HG03432 (cell line): Measurements from ENCODE around the gene MYO1D.

Experiments
- ATAC-seq: cut with Tn5 transposase; IDR thresholded peaks from one replicate; pipeline ENCODE4 v1.9.1; 2021; ENCODE audit warnings: mild to moderate bottlenecking, moderate library complexity; ENCODE audit not compliant: unreplicated experiment

The MYO1D gene

DNA sequence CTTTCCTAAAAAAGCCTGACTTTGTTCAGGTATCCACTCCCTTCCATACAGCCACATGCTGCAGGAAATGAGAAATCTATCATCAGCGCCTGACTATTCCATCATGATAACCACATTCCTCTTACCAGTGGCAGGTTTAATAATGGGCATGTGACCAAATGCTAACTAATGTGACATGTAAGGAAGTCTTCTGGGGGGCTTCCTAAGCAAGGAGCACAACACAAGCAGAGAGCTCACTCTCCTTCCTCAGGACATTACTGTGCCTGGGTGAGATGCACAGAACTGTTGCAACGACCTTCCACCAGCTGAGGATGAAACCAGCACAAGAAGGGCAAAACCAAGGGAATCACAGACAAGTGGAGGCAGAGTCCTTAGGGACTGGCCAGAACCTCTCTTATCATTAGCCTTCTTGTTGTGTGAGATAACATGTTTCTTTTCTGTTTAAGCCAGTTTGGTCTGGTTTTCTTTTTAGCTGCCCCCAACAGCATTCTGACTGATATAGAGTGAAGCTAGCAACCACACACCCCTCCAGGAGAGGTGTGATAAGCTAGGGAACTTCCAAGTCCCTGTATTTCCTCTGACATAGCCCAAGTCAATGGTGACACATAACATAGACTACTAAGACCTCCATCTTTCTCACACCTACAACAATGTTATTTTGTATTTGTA, 16.9 kb downstream of the MYO1D start:
- ATAC-seq = no peak

DNA sequence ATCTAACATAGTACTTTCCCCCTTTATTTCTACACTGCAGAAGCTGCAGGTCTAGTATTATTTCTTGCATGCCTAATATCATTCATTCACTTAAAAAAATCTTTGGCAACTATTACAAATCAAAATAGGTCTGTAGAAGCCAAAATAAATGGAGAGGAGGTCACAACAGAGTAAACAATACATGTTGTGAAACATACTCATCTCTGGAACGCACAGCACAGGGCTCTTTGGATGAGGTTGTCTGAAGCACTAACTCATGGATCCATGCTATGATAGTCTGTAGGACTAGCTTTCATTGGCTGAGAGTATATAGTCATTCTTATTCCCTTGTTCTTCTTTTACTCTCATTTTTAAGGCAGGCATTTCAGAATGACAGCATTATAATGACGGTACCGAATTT, 21.3 kb downstream of the MYO1D start:
- no peak for ATAC-seq

DNA sequence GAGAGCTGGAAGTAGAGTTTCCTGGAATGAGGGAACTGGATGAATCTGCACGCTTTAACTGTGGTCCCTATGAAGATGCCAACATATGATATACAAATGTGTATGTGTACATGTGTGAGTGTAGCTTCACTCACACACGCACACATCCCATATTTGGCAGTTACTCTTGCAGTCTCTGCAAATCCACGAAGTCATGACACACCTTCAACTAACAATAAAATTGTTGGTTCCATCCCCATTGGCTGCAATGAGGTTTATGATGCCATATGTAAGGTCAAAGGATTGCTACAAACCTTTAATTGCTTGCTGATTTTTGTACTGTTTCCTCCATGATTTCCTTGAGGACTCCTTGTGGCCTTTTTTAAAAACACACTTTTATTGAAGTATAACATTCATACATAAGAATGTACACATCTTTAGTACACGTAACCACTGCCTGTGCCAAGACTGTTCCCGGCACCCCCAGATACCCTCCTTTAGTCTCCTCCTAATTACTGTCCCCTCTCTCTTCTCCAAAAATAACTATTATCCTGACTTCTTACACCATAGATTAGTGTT, 22.0 kb downstream of the MYO1D start:
- ATAC-seq = no peak

DNA sequence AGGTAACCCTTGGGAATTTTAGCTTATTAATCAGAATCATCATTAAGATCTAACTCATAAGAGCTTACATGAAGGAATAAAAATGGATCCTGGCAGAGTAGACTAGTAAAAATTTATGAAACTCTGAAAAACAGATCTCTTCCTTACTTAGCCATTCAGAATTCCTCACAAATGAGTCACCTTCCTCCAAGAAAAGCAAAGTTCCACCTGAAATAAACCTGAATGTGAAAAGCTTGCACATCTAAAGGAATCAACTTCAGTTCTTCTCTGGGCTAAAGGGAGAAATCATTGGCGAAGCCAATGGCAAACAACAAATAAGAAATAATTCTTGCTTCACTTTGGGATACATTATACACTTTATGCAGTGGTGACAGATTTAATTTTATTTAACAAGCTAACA, 22.7 kb downstream of the MYO1D start:
- no peak for ATAC-seq

DNA sequence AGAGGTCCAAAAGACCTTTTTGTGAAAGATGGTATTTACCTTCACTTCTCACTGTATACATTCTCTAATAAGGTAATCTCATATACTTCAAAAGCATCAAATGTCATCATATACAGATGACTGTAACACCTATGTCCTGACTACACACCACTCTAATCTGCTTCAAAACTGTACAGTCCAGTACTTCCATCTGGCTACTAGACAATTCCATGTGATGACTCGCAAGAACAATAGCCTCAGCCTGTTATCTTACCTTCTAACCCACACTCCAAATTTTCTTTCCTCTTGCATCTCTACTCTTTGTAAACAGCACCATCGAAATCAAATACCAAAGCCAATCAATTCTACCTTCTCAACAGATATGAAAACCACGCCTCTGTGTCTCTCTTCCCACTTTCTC, 24.1 kb downstream of the MYO1D start:
- no peak for ATAC-seq

DNA sequence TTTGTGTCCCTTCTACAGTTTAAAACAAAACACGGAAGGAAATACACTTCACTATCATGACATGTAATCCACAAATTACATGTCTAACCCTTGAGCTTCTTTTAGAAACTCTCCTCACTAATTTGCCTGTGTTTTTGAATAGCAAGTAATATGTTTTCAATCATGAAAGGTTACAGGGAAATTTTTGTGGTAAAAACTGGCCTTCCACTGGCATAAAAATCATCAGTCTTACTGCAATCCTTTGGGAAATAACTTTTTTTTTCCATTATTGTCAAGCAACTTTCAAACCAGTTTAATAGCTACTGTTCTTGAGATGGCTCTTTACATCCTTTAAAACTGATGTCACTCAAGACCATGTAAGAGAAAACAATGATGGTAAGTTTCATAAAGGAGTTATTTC, 27.0 kb downstream of the MYO1D start:
- ATAC-seq = no peak

DNA sequence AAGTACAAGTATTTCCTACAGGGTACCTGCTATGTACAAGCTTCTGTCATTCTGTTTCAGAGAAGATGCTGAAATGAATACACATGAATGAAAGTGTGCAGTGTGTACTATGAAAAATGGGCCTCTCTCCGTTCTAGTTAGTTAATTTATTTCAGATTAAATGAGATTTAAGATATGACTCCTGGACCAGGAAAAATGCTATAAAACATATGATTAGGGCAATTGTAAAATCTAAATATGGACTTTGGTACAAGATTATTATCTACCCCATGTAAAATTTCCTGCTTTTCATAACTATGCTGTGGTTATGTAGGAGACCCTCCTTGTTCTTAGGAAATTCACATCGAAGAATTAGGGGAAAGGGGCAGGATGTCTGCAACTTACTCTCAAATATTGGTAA, 28.9 kb downstream of the MYO1D start:
- no peak for ATAC-seq

DNA sequence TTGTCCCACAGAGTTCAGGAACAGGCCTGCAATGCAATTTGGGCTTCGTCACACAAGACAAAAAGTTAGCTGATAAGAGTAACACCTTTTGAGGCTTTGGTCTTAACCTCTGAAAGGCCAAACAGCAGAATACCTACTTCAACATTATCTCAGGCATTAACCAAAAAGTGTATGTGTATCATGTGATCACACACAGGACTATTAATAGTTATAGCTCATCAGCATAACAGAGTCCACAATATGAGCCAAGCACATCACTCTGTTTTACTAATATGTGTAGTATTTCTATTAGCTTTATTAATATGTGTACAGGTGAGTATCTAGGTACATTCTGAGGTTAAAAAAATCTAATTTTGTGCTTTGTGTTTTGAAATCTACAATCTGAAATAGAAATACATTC, 30.8 kb downstream of the MYO1D start:
- ATAC-seq = no peak

DNA sequence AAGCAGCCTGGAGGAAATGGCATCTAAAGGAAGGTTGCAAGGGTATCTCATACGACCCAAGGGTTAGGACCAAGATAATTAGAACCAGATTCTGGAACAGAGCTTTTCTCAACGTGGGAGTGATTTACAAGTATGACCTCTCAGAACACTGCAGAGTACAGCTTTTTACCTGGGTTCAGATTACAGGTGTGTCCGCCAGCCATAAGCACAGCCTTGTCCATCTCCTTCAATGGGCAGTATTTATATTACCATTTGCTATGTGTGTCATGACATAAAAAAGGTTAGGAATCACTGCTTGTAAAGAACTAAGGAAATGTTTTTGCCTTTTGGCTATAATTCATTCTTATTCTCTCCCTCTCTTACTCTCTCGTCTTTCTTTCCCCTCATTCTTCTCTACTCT, 36.7 kb downstream of the MYO1D start:
- no peak for ATAC-seq

DNA sequence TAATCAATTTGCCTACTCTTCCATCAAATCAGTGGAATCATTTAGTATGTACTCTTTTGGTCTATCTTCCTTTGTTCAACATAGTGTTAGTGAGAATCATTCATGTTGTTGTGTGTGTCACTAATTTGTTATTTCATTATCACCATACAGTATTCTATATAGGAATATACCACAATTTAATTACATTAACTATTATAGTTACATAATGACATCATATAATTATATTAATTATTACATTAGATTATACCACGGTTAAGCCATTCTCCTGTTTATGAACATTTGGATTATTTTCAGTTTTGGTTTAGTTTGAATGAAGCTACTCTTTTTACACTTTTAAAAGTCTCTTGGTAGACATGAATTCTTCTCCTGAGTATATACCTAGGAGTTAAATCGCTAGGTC, 40.4 kb downstream of the MYO1D start:
- no peak for ATAC-seq

DNA sequence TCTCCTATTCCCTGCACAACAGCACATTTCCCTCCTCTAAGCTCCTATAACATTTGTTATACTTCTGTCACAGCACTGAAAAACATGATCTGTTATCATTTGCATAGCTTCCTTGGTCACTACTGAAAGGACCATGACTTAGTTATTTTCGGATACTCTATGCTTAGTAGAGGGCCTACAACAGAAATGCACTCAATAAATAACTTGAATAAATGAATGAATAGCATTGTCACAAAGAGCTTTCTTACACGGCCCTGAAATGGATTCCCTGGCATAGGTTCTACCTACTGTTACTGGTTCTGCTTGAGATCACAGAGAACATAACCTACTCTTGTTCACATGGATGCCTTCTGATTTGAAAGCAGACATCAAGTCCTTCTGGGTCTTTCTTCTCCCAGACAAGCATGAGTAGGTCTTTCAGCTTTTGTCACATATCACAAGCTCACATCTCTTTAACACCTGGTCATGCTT, 41.6 kb downstream of the MYO1D start:
- peak; percentile 71 for ATAC-seq

DNA sequence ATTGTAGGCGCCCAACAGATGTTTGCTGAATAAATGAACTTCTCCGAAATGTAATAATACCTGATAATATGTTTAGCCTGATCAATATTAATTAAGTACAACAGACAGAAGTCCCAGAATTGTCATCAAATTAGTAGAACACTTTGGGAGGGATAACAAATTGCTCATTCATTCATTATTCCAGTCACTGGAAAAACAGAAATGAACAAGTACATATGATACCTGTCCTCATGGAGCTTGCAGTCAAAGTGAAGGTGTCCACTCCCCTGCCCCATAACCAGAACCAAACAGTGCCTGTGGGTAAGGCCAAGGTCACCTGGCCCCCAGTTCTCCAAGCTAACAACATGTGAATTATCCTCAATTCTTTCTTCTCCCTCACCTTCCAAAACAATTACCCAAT, 42.8 kb downstream of the MYO1D start:
- no peak for ATAC-seq

DNA sequence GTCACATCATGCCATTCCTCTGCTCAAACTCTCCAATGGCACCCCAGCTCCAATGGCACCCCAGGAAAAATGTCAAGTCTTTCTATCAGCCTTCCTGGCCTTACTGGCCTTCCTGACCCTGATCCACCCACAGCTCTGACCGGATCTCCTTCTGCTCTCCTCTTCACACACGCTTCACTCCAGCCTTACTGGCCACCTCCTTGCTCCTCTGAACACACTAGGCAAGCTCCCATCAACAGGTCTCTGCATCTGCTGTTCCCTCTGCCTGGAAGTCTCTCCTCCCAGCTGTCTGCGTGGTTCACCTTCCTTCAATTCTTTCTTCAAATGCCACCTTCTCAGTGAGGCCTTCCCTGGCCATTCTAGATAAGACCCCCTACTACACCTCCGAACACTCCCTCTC, 43.4 kb downstream of the MYO1D start:
- ATAC-seq = no peak

DNA sequence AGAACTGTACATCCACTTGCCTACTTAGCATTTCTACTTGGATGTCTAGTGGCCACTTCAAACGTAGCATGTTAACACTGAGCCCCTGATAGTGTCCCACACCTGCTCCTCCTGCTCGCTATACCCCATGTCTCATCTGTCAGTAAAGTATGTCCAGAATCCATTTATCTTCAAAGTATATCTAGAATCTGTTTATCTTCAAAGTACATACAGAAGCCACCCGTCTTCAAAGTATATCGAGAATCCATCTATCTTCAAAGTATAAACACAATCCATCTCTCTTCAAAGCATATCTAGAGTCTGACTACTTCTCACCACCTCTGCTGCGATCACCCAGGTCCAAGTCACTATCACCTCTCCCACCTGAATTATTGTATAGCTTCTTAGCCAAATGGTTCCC, 43.8 kb downstream of the MYO1D start:
- no peak for ATAC-seq

DNA sequence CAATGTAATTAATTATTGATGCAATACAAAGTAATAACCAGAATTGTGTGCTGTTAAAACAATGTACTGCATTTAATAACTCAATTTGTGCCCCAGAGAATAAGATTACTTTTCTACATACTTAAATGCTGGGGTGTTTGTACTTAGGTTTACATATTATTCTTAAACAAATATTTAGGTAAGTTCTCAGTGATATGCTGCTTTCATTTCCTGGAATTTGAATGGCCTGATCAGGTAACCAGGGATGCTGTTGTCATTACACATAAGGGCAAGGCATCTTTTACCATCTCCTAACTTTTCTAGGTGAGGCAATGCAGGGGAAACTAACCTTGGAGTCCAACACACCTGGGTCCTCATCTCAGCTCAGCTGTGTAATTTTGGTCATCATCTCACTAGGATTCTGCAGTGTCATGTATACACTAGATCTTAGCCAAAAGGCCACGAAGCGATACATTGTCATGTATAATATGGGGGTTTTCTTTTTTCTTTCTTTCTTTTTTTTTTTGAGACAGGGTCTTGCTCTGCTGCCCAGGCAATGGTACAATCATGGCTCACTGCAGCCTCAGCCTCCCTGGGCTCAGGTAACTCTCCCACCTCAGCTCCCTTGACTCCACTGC, 45.2 kb downstream of the MYO1D start:
- ATAC-seq = no peak

DNA sequence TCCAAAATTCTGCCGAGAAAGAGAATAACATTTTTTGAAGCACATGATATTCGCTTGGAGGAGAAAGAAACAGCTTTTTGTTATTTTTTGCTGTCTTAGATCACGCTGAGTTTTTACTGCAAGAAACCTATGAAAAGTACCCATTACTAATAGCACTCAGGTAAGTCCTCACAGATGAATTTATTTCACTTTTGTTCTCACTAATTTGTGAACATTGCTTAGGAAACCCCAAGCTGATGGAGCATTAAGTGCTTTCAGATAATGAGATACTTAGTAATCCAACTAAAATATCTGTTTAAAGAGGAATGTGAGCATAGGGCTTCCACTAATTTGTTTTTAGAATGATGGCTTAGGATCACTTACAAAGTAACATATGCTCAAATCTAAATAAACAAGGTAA, 45.7 kb downstream of the MYO1D start:
- ATAC-seq = no peak

DNA sequence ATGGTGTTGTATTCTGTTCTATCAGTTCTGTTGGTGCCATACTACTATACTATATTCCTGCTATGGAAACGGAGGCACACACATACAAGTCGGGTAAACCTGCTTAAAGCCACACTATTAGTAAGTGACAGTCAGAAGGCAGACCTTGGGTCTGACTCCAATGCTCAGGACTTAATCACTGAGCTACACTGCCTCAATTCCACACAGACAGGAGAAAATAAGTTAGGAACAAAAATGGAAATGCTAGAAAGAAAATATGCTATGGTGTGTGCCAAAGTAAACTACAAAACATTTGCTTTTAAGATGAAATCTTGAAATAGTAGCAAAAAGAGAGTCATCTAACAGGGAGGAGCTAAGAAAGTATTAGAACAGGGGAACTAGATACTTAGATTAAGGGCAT, 48.1 kb downstream of the MYO1D start:
- ATAC-seq = peak; percentile 18

DNA sequence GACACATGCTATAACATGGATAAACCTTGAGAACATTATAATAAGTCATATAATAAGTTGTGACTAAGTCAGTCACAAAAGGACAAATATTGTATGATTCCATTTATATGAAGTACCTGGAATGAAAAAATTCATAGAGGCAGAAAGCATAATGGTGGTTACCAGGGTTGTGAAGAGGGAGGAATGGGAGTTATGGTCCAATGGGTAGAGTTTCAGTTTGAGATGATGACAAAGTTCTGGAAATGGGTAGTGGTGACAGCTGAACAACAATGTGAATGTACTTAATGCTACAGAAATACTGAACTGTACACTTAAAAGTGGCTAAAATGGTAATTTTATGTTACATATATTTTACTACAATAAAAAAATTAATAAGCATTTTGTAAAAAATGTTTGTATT, 49.7 kb downstream of the MYO1D start:
- ATAC-seq = peak; percentile 34

DNA sequence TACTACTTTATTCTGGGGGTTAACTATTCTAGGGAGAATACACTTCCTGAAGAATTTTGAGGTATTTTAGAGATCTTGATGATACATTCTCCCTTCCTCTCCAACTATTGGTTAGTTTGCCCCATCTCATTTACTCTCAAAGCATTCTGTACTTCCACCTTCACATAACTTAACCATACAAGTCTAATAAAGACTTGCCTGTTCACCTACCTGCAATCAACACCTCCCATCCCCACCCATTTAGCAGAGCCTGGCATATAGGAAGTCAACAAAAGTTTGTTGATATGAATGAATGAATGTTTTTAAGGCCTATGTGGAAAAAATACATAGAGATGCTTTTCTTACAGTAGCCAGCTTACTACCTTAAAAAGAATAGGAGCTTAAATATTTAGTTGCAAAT, 50.8 kb downstream of the MYO1D start:
- no peak for ATAC-seq

DNA sequence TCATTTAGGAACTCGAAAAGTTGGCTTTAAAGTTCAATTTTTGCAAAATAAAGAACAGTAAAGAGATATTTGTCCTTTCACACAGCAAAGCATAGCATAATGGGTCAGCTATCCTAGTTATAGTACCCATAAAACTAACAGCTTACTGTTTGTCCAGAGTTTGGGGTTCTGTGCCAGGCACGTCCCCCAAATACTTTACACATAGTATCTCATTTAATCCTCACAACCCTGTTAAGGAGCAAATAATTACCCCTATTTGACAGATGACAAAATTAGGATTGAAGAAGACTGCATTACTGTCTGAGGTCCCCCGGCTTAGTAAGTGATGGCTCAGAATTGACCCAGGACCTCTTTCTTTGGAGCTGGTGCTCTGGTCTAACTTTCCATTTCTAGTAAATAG, 52.6 kb downstream of the MYO1D start:
- ATAC-seq = no peak

DNA sequence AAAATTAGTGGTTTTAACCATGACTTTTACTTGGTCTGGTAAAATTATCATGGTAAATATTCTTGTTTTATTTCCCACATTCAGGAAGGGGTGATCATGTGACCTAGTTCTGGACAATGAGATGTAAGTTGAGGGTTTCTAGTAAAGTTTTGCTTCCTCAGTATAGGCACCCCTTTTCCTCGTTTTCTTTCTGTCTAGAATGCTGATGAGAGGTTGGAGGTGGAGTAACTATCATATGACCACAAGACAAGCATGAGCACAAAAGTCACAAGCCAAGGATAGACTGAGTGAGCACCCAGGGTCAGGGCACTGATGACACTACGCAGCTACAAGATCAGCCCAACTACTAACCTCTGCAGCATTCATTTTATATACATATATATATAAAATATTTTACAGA, 53.9 kb downstream of the MYO1D start:
- ATAC-seq = no peak
